Melanocyte of skin (primary cell): Measurements from ENCODE around the gene OVCH1. TPM values are rescaled to one million over a fixed set of nuclear protein-coding genes. Genes with fewer than 3 reads are reported as not detected.

Experiments used
- total RNA-seq, 2 donors: library from RNA; depleted of rRNA; stranded (reverse); fragments of >200 nt; gene quantifications; 2 replicates each; pipeline ENCODE4 v1.2.3, GENCODE V29; 2012

OVCH1 gene
- under 1 TPM; under 0.01 TPM for total RNA-seq

DNA sequence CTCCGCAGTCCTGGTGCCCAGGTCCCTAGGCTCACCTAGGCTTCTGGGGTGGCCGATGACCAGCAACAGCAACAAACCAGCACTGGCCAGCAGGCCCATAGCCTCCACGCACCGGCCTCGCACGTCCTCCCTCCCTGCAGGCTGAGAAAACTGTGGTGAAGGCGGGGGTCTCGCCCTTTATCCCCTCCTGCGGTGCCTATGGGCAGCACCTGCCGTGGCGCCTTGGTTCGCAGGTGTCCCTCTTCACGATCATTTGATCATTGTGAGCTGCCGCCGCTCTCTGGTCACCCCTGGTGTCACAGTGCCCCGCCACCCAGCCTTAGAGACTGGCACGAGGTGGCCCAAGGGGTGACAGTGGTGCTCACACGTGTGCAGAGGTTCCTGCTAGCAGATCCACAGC lies at the start of gene OVCH1:
Gene OVCH1, minus strand, starts transcription at position 99 of the 400 bp plus-strand sequence. Its CDS starts 0 bp downstream, at position 99.

DNA sequence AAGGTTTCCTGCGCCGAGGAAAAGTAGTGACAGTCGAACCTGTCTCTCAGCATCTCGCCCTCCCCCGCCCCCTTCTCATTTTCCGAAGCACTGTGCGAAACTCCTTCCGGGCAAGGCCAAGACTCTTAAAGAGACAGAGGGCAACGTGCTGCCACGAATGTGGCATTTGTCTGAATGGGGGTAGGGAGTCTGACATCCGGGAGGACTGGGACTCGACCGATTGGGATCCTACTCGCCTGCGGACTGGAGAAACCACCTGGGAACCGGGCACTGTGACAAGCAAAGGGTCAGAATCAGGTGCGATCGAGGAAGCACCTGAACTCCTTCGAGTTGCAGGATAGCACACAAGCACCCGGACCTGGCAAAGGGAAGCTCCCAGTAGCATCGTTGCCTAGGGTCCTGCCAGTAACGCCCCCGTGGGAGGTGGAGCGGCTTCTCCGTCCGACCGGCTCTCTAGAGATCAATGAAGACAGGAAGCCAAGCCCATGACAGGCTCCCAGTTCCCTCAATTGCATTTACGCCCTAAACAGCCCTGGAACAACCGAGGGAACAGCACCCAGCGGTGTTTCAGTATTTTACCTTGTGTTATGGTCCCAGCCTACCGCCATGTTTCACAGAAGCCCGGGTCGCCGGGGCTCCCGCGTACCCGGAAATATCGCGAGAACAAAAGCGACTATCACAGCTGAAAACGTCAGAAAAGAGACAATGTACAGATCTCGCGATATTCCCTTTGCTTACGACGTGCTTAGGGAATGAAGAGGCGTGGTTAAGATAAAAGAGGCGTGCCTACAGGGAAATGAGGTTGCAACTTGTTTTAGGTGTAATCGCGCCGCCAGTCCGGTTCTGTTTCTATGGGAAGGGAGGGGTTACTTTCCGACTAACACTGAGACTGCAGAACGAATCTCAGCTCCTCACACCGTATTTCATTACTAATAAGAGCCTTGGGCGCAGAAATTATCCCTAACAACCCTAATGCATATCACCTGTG lies 116.7 kb downstream of the OVCH1 start, which contains the start of gene ERGIC2:
Gene ERGIC2, minus strand, starts transcription at position 637 of the 988 bp plus-strand sequence. CDS start 9,539 bp downstream, outside the sequence.

Other genes with a start within 250 kb of the OVCH1 start
- gene ERGIC2, start 116.5 kb downstream of the OVCH1 start, total RNA-seq, result 10 to 100 TPM; 41.3 to 48.6 TPM